DOHH2 (cell line): ENCODE measurements around the gene NAT9.

Experiments
- H3F3A ChIP-seq: fragments of 200-600 bp; sonication (generic), shearing (Covaris generic); 2 replicates; pipeline ENCODE4 v1.6.0; 2016; ENCODE audit warnings: antibody characterized with exemption, mild to moderate bottlenecking; ENCODE audit not compliant: control insufficient read depth, insufficient read depth
- H3K27ac ChIP-seq: fragments of 200-600 bp; sonication (generic); 2 replicates; pipeline ENCODE4 v1.5.1; 2014; ENCODE audit warnings: low read depth, mild to moderate bottlenecking, low read length, moderate library complexity
- H3K27me3 ChIP-seq: fragments of 200-600 bp; sonication (generic); 2 replicates; pipeline ENCODE4 v1.6.1; 2014; ENCODE audit warnings: mild to moderate bottlenecking, low read length, mixed read lengths; ENCODE audit not compliant: control insufficient read depth
- H3K36me3 ChIP-seq: fragments of 200-600 bp; sonication (generic); 2 replicates; pipeline ENCODE4 v1.6.1; 2014; ENCODE audit warnings: mild to moderate bottlenecking, low read length, moderate library complexity, mixed read lengths; ENCODE audit not compliant: control insufficient read depth
- H3K4me1 ChIP-seq: fragments of 200-600 bp; sonication (generic); 2 replicates; pipeline ENCODE4 v1.6.1; 2014; ENCODE audit warnings: mild to moderate bottlenecking, low read length, mixed read lengths; ENCODE audit not compliant: control insufficient read depth
- H3K4me2 ChIP-seq: fragments of 200-600 bp; sonication (generic); 2 replicates; pipeline ENCODE4 v1.6.0; 2014; ENCODE audit warnings: mild to moderate bottlenecking, low read length, moderate library complexity
- H3K4me3 ChIP-seq: fragments of 200-600 bp; sonication (generic); 2 replicates; pipeline ENCODE4 v1.5.1; 2014; ENCODE audit warnings: mild to moderate bottlenecking, low read length, mixed read lengths
- H3K79me2 ChIP-seq: fragments of 200-600 bp; sonication (generic); 2 replicates; pipeline ENCODE4 v1.6.1; 2014; ENCODE audit warnings: mild to moderate bottlenecking, low read length, mixed read lengths; ENCODE audit not compliant: control insufficient read depth
- H3K9me2 ChIP-seq: fragments of 200-600 bp; sonication (generic); replicated peaks from 2 replicates; pipeline ENCODE4 v1.6.1; 2014; ENCODE audit warnings: mild to moderate bottlenecking, low read length, mixed read lengths; ENCODE audit not compliant: control insufficient read depth
- H3K9me3 ChIP-seq: fragments of 200-600 bp; sonication (generic); 2 replicates; pipeline ENCODE4 v1.6.1; 2014; ENCODE audit warnings: antibody characterized with exemption, low read length, mixed read lengths; ENCODE audit not compliant: control insufficient read depth, insufficient read depth
- H4K20me1 ChIP-seq: fragments of 200-600 bp; sonication (generic); 2 replicates; pipeline ENCODE4 v1.6.0; 2014; ENCODE audit warnings: low read depth, mild to moderate bottlenecking, antibody characterized with exemption, low read length, moderate library complexity; ENCODE audit not compliant: control insufficient read depth, insufficient read depth
- EZH2phosphoT487 ChIP-seq: fragments of 200-600 bp; sonication (generic); IDR thresholded peaks from 2 replicates; pipeline ENCODE4 v1.6.1; 2017; ENCODE audit warnings: borderline replicate concordance, mild to moderate bottlenecking, antibody characterized with exemption, low read length, moderate library complexity, mixed read lengths
- TF ChIP-seq, protein P1 (sequence below): fragments of 200-600 bp; sonication (generic); IDR thresholded peaks from one replicate; pipeline ENCODE4 v1.5.1; 2014; ENCODE audit warnings: antibody characterized with exemption, mild to moderate bottlenecking, low read depth, low read length; ENCODE audit not compliant: poor library complexity, severe bottlenecking

NAT9 gene

DNA sequence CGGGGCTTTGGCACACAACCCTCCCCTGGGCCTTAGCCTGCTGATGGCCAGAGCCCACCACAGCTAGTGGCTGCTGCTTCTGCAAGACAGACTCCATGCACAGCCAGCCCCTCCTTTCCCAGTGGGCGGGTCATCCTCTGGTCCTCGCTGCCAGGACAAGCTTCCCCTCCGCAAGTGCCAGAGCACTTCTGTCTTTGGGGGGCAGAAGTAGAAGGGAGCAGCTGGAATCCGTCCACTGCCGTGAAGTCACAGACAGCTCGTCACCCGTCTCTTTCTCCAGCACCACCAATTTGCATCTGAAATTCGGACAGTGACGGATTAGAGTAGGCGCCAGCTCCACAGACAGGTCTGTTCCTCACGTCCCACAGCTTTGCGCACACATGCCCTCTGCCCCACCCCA lies 31.3 kb upstream of the NAT9 start:
- Histone ChIP-seq H3K4me2 (no peak overlapping the region), H3K27me3 (no peaks in the 10 kb centered on the region), H4K20me1 (no peaks in the 10 kb centered on the region), H3K9me3 (no peaks in the 10 kb centered on the region), H3K27ac (no peak overlapping the region), H3K4me1 (no peaks in the 10 kb centered on the region), H3K4me3 (no peak overlapping the region), H3K9me2 (no peaks in the 10 kb centered on the region), H3K36me3 (no peaks in the 10 kb centered on the region), H3K79me2 (no peaks in the 10 kb centered on the region), H3F3A (no peaks in the 10 kb centered on the region)
- TF ChIP-seq, protein P1, sequence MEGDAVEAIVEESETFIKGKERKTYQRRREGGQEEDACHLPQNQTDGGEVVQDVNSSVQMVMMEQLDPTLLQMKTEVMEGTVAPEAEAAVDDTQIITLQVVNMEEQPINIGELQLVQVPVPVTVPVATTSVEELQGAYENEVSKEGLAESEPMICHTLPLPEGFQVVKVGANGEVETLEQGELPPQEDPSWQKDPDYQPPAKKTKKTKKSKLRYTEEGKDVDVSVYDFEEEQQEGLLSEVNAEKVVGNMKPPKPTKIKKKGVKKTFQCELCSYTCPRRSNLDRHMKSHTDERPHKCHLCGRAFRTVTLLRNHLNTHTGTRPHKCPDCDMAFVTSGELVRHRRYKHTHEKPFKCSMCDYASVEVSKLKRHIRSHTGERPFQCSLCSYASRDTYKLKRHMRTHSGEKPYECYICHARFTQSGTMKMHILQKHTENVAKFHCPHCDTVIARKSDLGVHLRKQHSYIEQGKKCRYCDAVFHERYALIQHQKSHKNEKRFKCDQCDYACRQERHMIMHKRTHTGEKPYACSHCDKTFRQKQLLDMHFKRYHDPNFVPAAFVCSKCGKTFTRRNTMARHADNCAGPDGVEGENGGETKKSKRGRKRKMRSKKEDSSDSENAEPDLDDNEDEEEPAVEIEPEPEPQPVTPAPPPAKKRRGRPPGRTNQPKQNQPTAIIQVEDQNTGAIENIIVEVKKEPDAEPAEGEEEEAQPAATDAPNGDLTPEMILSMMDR = no peak
- no peak for TF ChIP-seq EZH2phosphoT487

DNA sequence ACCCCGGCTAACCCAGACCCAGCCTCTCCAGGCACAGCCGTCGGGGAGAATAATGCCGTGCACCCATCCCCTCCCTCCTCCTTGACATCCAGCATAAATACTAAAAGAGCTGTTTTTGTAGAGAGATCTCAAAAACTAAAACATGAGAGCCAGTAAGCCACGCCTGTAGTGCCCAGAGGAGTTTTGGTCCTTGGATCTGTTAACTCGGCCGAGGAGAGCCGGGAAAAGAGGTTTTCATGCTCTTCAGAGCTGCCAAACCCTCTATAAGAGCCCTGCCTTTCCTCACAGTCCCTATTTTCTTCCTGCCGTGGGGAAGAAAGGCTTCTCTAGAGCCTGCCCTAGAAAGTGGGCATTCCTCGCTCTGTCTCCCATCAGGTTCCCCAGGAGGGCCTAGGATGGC lies 30.2 kb upstream of the NAT9 start:
- Histone ChIP-seq H4K20me1 (no peaks in the 10 kb centered on the region), H3K27ac (no peak overlapping the region), H3K4me3 (no peak overlapping the region), H3K79me2 (no peaks in the 10 kb centered on the region), H3F3A (no peaks in the 10 kb centered on the region), H3K4me1 (no peaks in the 10 kb centered on the region), H3K36me3 (no peaks in the 10 kb centered on the region), H3K9me3 (no peaks in the 10 kb centered on the region), H3K27me3 (no peaks in the 10 kb centered on the region), H3K9me2 (no peaks in the 10 kb centered on the region), H3K4me2 (no peak overlapping the region)
- no peak for TF ChIP-seq EZH2phosphoT487
- TF ChIP-seq, protein P1 = no peak

DNA sequence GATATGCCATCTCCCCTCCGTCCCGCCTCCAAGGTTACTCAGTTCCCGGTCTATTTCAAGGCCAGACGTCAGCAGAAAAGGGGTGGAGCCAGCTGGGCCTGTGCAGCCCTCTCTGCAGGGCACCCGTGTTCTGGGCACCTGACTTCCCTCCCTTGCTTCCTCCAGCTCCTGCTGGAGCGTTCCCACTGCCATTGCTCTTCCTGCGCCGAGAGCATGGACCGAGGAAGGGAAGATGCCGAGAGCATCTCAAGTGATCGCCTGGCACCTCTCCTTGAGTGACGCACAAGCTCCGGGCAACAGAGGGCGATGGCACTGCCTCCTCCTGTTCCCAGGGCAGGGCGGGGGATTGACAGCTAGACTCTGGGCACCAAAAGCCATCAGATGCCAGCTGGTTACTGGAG lies 29.4 kb upstream of the NAT9 start:
- Histone ChIP-seq H3K4me1 (no peaks in the 10 kb centered on the region), H4K20me1 (no peaks in the 10 kb centered on the region)

More for the DNA sequence above, 29.4 kb upstream of the NAT9 start:
- no peak overlapping the region for H3K27ac ChIP-seq
- no peaks in the 10 kb centered on the region for H3F3A ChIP-seq
- no peak for TF ChIP-seq EZH2phosphoT487
- TF ChIP-seq, protein P1 = no peak
- no peaks in the 10 kb centered on the region for H3K79me2 ChIP-seq
- no peaks in the 10 kb centered on the region for H3K9me3 ChIP-seq
- H3K9me2 ChIP-seq = no peaks in the 10 kb centered on the region
- H3K27me3 ChIP-seq = no peaks in the 10 kb centered on the region
- H3K4me3 ChIP-seq = no peak overlapping the region
- H3K4me2 ChIP-seq = no peak overlapping the region
- no peaks in the 10 kb centered on the region for H3K36me3 ChIP-seq
